ENCODE data around the gene NSF.

DNA sequence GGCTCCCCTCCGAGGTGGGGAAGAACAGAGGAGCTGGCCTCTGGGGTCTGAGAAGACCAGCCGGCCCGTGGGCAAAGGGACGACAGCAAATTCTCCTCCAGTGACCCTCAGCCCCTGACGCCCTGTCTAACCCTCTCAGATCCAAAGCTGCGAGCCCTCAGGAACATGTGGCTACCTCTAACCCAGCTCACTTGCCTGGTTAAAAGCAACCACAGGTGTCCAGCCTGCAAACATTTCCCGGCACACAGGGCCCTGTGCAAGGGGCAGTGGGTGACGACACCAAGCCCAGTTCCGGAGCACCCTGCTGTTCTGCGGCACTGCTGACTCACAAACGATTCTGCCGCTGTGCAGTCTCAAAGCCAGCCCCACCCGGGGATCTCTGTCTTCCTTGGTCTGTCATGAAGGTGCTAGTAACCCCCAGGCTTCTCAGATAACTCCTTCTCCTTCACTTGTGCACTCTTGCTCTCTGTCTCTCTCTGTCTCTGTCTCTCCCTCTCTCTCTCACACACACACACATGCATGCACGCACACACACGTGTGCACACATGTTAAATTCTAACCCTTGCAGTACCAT is 205.0 kb downstream of the NSF start:
- TF ChIP-seq, protein P1, sequence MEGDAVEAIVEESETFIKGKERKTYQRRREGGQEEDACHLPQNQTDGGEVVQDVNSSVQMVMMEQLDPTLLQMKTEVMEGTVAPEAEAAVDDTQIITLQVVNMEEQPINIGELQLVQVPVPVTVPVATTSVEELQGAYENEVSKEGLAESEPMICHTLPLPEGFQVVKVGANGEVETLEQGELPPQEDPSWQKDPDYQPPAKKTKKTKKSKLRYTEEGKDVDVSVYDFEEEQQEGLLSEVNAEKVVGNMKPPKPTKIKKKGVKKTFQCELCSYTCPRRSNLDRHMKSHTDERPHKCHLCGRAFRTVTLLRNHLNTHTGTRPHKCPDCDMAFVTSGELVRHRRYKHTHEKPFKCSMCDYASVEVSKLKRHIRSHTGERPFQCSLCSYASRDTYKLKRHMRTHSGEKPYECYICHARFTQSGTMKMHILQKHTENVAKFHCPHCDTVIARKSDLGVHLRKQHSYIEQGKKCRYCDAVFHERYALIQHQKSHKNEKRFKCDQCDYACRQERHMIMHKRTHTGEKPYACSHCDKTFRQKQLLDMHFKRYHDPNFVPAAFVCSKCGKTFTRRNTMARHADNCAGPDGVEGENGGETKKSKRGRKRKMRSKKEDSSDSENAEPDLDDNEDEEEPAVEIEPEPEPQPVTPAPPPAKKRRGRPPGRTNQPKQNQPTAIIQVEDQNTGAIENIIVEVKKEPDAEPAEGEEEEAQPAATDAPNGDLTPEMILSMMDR (IDR thresholded peaks at IDR 0.05; ENCODE audit: extremely low read depth in 1 of 2, insufficient read depth in 1 of 2, low read depth in 1 of 2, low read length in 2 of 2), result no peak
- TF ChIP-seq POLR2AphosphoS5 (IDR thresholded peaks at IDR 0.05; ENCODE audit: insufficient read depth, low read depth, low read length) (no peak), POLR2A (IDR thresholded peaks at IDR 0.05; ENCODE audit: low read depth, low read length) (no peak), EZH2 (IDR thresholded peaks at IDR 0.05; ENCODE audit: borderline replicate concordance, low read depth, low read length, severe bottlenecking) (no peak)
